HG02973 (cell line): ENCODE results near the gene LDHB.
"Not testable (repeated sequence)": the region's sequence is repeated elsewhere in the genome, so short reads cannot be mapped to it uniquely, and the experiment has no call there.

Source experiments
- ATAC-seq: cut with Tn5 transposase; IDR thresholded peaks from one replicate; pipeline ENCODE4 v1.9.1; 2021; ENCODE audit warnings: moderate library complexity; ENCODE audit not compliant: unreplicated experiment

Gene LDHB

DNA sequence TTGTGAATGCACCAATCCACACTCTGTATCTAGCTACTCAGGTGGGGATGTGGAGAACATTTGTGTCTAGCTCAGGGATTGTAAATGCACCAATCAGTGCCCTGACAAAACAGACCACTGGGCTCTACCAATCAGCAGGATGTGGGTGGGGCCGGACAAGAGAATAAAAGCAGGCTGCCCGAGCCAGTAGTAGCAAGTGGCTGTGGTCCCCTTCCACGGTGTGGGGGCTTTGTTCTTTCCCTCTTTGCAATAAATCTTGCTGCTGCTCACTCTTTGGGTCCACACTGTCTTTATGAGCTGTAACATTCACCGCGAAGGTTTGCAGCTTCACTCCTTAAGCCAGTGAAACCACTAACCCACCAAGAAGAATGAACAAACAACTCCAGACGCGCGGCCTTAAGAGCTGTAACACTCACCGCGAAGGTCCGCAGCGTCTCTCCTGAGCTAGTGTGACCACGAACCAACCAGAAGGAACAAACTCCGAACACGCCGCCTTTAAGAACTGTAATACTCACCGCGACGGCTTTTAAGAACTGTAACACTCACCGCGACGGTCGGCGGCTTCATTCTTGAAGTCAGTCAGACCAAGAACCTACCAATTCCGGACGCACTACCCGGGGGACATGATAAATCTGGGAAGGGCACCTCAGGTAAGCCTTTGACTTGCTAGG is 4.6 kb upstream of the LDHB start:
- ATAC-seq: no peak

DNA sequence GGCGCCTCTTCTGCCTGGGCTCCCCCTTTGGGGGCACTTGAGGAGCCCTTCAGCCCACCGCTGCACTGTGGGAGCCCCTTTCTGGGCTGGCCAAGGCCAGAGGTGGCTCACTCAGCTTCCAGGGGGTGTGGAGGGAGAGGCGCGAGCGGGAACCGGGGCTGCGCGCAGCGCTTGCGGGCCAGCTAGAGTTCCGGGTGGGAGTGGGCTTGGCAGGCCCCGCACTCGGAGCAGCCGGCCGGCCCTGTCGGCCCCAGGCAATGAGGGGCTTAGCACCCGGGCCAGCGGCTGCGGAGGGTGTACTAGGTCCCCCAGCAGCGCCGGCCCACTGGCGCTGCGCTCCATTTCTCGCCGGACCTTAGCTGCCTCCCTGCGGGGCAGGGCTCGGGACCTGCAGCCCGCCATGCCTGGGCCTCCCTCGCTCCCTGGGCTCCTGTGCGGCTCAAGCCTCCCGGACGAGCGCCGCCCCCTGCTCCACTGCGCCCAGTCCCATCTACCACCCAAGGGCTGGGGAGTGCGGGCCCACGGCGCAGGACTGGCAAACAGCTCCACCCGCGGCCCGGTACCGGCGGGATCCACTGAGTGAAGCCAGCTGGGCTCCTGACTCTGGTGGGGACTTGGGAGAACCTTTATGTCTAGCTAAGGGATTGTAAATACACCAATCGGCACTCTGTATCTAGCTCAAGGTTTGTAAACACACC is 3.9 kb upstream of the LDHB start:
- ATAC-seq: not testable (repeated sequence)

DNA sequence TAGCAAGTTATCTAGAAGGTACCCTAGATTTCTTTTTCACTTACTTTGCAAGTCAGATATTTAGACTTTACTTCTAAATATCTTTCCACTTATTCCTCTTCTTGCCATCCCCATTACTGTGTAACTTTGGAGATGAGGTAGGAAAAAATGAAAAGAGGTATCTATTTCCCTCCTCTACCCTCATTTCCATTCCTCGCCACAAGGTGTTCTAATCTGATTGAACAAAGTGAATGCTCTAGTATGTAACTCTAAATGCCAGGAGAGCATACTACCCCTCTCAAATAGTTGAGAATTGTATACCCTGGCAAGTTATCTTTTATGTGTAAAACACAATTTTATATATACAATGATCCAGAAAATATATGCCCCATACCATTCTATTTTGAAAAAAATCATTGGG is 1.7 kb upstream of the LDHB start:
- ATAC-seq: no peak

- peak; percentile 30 for ATAC-seq
These were observed 727 bp downstream of the LDHB start for GRCh38 chr12:21656905-21657325.

GRCh38 chr12:21655591-21655990 is 2.1 kb downstream of the LDHB start:
- ATAC-seq: no peak

- no peak for ATAC-seq
These were observed 5.8 kb downstream of the LDHB start for GRCh38 chr12:21651821-21652220.

GRCh38 chr12:21650997-21651396 is 6.6 kb downstream of the LDHB start:
- ATAC-seq: no peak

- ATAC-seq: no peak
These were observed 8.6 kb downstream of the LDHB start for GRCh38 chr12:21649034-21649433.

- ATAC-seq: no peak
These were observed 9.3 kb downstream of the LDHB start for GRCh38 chr12:21648378-21648777.

- ATAC-seq: no peak
These were observed 10.5 kb downstream of the LDHB start for GRCh38 chr12:21647179-21647578.

GRCh38 chr12:21645041-21645500 is 12.6 kb downstream of the LDHB start:
- not testable (repeated sequence) for ATAC-seq

DNA sequence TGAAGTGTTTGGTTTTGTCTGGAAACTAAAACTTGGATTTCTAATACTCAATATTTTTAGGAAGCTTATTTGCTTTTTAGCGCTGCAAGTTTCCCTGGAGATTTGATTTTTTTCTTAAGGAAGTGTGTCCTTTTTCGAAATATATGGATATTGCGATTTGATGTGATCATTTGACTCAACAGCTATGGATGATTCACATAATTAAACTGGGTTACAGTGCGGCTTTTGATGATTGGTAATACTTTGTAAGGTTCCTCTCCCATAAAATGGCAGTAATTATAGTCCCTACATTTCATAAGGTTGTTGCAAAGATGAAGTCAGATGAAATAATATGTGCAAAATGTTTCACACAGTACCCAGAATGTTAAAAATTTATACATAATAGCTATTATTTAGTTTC is 13.1 kb downstream of the LDHB start:
- no peak for ATAC-seq

GRCh38 chr12:21643758-21644157 is 13.9 kb downstream of the LDHB start:
- no peak for ATAC-seq

DNA sequence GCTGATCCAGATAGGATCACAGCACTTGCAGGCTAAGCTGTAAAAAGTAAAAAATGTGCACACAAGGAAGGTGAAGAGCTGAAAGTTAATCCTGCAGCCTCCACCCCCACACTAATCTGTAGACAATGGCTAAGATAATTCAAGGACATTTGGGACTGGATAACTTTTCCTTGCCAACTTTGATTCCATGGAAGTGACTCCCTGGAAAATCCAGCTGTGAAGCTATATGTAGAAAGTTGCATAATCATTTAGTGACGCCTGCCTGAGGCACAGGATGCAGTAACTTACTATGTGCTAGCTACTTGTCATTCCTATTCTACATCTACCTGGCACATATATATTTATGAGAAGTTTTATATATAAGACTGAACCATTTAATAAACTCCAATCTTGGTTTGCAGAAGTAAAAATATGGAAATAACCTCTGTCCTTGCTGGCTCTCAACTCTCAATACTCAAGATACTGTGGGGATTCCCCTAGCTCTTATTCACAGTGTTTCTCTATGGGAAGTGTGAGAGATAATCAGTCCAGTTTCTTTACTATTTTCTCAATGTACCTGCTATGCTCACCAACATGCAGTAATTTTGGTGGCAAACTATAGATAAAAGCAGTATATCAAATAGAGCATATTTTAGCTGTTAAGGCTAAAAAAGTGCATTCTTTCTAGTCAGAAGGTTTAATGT is 14.8 kb downstream of the LDHB start:
- ATAC-seq: no peak

- ATAC-seq: no peak
These were observed 19.4 kb downstream of the LDHB start for GRCh38 chr12:21638054-21638891.

DNA sequence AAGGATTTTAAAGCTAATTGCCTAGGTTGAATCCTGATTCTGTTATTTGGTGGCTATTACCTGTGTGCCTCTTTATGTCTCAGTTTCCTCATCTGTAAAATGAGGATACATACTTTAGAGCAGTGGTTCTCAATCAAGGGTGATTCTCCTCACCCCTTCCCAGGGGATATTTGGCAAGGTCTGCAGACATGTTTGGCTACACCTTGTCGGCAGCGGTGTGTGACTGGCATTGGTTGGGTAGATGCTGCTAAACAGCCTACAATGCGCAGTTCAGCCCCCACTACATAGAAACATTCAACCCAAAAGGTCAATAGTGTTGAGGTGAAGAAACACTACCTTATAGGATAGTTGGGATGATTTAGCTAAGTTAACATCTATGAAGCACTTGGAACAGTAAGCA is 23.4 kb downstream of the LDHB start:
- ATAC-seq: no peak

DNA sequence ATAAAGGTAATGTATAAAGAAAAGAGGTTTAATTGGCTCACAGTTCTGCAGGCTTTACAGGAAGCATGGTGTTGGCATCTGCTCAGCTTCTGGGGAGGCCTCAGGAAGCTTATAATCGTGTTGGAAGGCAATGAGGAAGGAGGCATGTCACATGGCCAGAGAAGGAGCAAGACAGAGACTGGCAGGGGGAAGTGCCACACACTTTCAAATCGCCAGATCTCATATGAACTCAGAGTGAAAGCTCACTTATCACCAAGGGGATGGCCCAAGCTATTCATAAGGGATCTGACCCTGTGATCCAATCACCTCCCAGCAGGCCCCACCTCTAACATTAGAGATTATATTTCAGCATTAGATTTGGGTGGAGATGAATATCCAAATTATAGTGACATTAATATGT is 26.3 kb downstream of the LDHB start:
- ATAC-seq: no peak

- no peak for ATAC-seq
These were observed 29.7 kb downstream of the LDHB start for GRCh38 chr12:21627924-21628323.

DNA sequence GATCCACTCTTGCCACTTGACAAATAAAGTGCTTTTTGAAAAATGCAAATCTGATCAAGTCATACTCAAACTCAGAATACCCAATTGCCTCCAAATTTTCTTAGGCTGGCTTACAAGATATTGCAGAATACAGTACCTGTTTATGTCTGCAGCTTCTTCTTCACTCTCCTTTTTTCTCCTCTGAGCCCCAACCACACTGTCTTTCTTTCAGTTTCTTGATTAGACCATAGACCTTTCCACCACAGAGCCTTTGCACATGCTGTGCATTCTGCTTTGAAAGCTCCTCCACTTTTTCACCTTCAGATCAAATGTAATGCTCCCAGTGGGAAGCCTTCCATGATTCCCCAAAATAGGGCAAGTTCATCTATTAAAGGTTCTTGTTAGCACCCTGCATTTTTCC is 39.1 kb downstream of the LDHB start:
- ATAC-seq: no peak

- ATAC-seq: no peak
These were observed 40.6 kb downstream of the LDHB start for GRCh38 chr12:21617030-21617429.

- no peak for ATAC-seq
These were observed 42.2 kb downstream of the LDHB start for GRCh38 chr12:21615431-21615830.
